Breast epithelium (tissue), 3 donors: ENCODE data around the gene SNX9.

Experiments
- POLR2A ChIP-seq: fragments of 450-650 bp; IDR thresholded peaks from one replicate; pipeline ENCODE4 v1.6.1; 2016; ENCODE audit warnings: antibody characterized with exemption, mild to moderate bottlenecking, moderate library complexity
- TF ChIP-seq, protein P1 (sequence below), 3 donors: fragments of 450-650 bp; IDR thresholded peaks; one replicate each; pipeline ENCODE4 v1.5.1; 2016 to 2017; ENCODE audit warnings: antibody characterized with exemption in 3 of 3, mild to moderate bottlenecking in 3 of 3, moderate library complexity in 3 of 3

GRCh38 chr6:157906537-157907061 lies 83.6 kb downstream of the SNX9 start:
- TF ChIP-seq POLR2A: no peak
- TF ChIP-seq, protein P1, sequence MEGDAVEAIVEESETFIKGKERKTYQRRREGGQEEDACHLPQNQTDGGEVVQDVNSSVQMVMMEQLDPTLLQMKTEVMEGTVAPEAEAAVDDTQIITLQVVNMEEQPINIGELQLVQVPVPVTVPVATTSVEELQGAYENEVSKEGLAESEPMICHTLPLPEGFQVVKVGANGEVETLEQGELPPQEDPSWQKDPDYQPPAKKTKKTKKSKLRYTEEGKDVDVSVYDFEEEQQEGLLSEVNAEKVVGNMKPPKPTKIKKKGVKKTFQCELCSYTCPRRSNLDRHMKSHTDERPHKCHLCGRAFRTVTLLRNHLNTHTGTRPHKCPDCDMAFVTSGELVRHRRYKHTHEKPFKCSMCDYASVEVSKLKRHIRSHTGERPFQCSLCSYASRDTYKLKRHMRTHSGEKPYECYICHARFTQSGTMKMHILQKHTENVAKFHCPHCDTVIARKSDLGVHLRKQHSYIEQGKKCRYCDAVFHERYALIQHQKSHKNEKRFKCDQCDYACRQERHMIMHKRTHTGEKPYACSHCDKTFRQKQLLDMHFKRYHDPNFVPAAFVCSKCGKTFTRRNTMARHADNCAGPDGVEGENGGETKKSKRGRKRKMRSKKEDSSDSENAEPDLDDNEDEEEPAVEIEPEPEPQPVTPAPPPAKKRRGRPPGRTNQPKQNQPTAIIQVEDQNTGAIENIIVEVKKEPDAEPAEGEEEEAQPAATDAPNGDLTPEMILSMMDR (IDR thresholded peaks at IDR 0.05): no peak
